Measurements from ENCODE around the gene SAMD15.

DNA sequence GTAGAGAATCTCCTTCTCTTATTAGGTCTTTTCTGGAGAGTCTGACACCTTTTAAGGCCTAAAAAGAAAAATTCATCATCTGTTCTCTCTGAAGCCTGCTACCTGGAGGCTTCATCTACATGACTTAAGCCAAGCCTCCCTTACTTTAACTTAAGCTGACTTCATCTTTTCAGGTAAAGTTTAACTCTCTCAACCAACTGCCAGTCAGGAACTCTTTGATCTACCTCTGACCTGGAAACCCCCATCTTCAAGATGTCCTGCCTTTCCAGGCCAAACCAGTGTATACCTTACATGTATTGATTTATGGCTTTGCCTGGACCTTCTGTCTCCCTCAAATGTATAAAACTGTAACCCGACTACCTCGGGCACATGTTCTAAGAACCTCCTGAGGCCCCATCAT lies 38.9 kb upstream of the SAMD15 start:
- no peak for TF ChIP-seq POLR2A (IDR thresholded peaks at IDR 0.05)
- TF ChIP-seq, protein P1, sequence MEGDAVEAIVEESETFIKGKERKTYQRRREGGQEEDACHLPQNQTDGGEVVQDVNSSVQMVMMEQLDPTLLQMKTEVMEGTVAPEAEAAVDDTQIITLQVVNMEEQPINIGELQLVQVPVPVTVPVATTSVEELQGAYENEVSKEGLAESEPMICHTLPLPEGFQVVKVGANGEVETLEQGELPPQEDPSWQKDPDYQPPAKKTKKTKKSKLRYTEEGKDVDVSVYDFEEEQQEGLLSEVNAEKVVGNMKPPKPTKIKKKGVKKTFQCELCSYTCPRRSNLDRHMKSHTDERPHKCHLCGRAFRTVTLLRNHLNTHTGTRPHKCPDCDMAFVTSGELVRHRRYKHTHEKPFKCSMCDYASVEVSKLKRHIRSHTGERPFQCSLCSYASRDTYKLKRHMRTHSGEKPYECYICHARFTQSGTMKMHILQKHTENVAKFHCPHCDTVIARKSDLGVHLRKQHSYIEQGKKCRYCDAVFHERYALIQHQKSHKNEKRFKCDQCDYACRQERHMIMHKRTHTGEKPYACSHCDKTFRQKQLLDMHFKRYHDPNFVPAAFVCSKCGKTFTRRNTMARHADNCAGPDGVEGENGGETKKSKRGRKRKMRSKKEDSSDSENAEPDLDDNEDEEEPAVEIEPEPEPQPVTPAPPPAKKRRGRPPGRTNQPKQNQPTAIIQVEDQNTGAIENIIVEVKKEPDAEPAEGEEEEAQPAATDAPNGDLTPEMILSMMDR (IDR thresholded peaks at IDR 0.05): no peak

Data from body of pancreas (tissue), 4 donors.